HepG2 (cell line): ENCODE results near the gene CACNA1G. TPM values are rescaled to one million over a fixed set of nuclear protein-coding genes. Genes with fewer than 3 reads are reported as not detected.
A peak's percentile ranks its signal among the peaks of the same experiment; 100 is the strongest.

Experiments
- NFKBIZ ChIP-seq: IDR thresholded peaks from 2 replicates; pipeline ENCODE4 v1.6.1; 2018; ENCODE audit warnings: missing genetic modification reagents, missing compliant biosample characterization
- PHF21A ChIP-seq: sonication (generic); formaldehyde crosslinking; IDR thresholded peaks from 2 replicates; pipeline ENCODE4 v1.5.0; 2020; ENCODE audit warnings: mild to moderate bottlenecking, missing genetic modification reagents
- SIX1 ChIP-seq: sonication (generic); formaldehyde crosslinking; IDR thresholded peaks from 2 replicates; pipeline ENCODE4 v1.4.0; 2020; ENCODE audit warnings: missing genetic modification reagents, borderline replicate concordance
- ZHX1 ChIP-seq: sonication (generic); formaldehyde crosslinking; IDR thresholded peaks from 2 replicates; pipeline ENCODE4 v1.8.1; 2022; ENCODE audit warnings: low read depth, mild to moderate bottlenecking, missing genetic modification reagents
- ZNF407 ChIP-seq: sonication (generic); formaldehyde crosslinking; IDR thresholded peaks from one replicate; pipeline ENCODE4 v1.5.1; 2020; ENCODE audit warnings: mild to moderate bottlenecking, missing genetic modification reagents; ENCODE audit errors: not compliant biosample characterization
- ZSCAN25 ChIP-seq: sonication (generic); formaldehyde crosslinking; IDR thresholded peaks from 2 replicates; pipeline ENCODE4 v1.8.0; 2022; ENCODE audit warnings: mild to moderate bottlenecking, missing genetic modification reagents
- polyA plus RNA-seq, 8 experiments: library from polyadenylated mRNA; depleted of rRNA in 3 of 8; stranded (reverse) in 7 of 8; unstranded in 1 of 8; fragments of >200 nt; fragmentation: Illumina TruSeq in 4 of 8; extraction: Trizol in 4 of 8; gene quantifications; 2 replicates each; pipeline versions ENCODE4 v1.2.1 to v1.2.3, GENCODE V29; 2011 to 2016; ENCODE audit warnings: low read depth in 4 of 8, missing spikeins in 1 of 8, mixed read lengths in 1 of 8; ENCODE audit not compliant: insufficient read depth in 1 of 8
- total RNA-seq, 5 experiments: library from RNA; depleted of rRNA; stranded (reverse); fragments of >200 nt; fragmentation: Illumina TruSeq; extraction: Trizol; gene quantifications; 2 replicates each; pipeline ENCODE4 v1.2.3, GENCODE V29; 2016; ENCODE audit warnings: low read depth in 1 of 5

The CACNA1G gene
- total and polyA plus RNA-seq, 2 of the 13 experiments (the other 11 are each of a cell fraction or from before 2014, with no cell fraction given): 0.02 TPM; not detected in 1

GRCh38 chr17:50537721-50538548 lies 22.6 kb upstream of the CACNA1G start (continued):
- TF ChIP-seq ZNF407 (CRISPR knock-in tag): peak; percentile 71
- TF ChIP-seq SIX1 (CRISPR knock-in tag): no peak
- no peak for TF ChIP-seq PHF21A
- no peak for TF ChIP-seq NFKBIZ
- TF ChIP-seq ZSCAN25: peak; percentile 17; the same call in 1 of the 2 replicates
- 0 out of 2 replicates have a peak, but pooled peaks have one; percentile 21 for TF ChIP-seq ZHX1 (CRISPR knock-in tag)
